ENCODE data around the gene WSB2.
A peak's percentile ranks its signal among the peaks of the same experiment; 100 is the strongest.

- TF ChIP-seq CTCF (IDR thresholded peaks at IDR 0.05 in 8 of 11, conservative IDR thresholded peaks at IDR 0.05 in 3 of 11) (peak; percentile 14 to 78 (median 71)), POLR2AphosphoS5 (IDR thresholded peaks at IDR 0.05) (peak in 1 of 3 donors; percentile 65)
Measured at GRCh38 chr12:118055144-118055557, 5.8 kb downstream of the WSB2 start.

Measured in spleen (tissue), 7 donors.